ENCODE measurements around the gene SFXN4. TPM values are rescaled to one million over a fixed set of nuclear protein-coding genes. Genes with fewer than 3 reads are reported as not detected.

Gene SFXN4
- total and polyA plus RNA-seq, 2 of the 13 experiments (the other 11 are each of a cell fraction or from before 2014, with no cell fraction given): 47.7 to 64.9 TPM

- TF ChIP-seq KDM4B (CRISPR knock-in tag; IDR thresholded peaks at IDR 0.05) (no peak), SP1 (IDR thresholded peaks at IDR 0.05) (no peak), SP1 (CRISPR knock-in tag; IDR thresholded peaks at IDR 0.05) (no peak), TIGD3 (CRISPR knock-in tag; IDR thresholded peaks at IDR 0.05; ENCODE audit: borderline replicate concordance) (no peak), ZBTB10 (CRISPR knock-in tag; IDR thresholded peaks at IDR 0.05; ENCODE audit: borderline replicate concordance) (no peak), ZNF460 (CRISPR knock-in tag; IDR thresholded peaks at IDR 0.05; ENCODE audit: borderline replicate concordance) (peak; percentile 18; the same call in 1 of the 2 replicates), MAFG (CRISPR knock-in tag; IDR thresholded peaks at IDR 0.05) (peak; percentile 85), ZMYM3 (CRISPR knock-in tag; IDR thresholded peaks at IDR 0.05) (peak; percentile 78; the same call in 1 of the 2 replicates), MTA3 (CRISPR knock-in tag; IDR thresholded peaks at IDR 0.05) (no peak), ZNF567 (CRISPR knock-in tag; IDR thresholded peaks at IDR 0.05; ENCODE audit: borderline replicate concordance) (no peak), CHCHD3 (CRISPR knock-in tag; IDR thresholded peaks at IDR 0.05) (no peak), HNF4G (IDR thresholded peaks at IDR 0.05; ENCODE audit: borderline replicate concordance, low read depth, low read length) (peak; percentile 94), HNF4G (CRISPR knock-in tag; IDR thresholded peaks at IDR 0.05; ENCODE audit: borderline replicate concordance, low read depth) (peak; percentile 67; the same call in 1 of the 2 replicates), MYNN (CRISPR knock-in tag; IDR thresholded peaks at IDR 0.05; ENCODE audit: low read depth) (peak; percentile 40; the same call in 1 of the 2 replicates), ZNF550 (CRISPR knock-in tag; IDR thresholded peaks at IDR 0.05; ENCODE audit: borderline replicate concordance) (no peak), ZNF431 (CRISPR knock-in tag; IDR thresholded peaks at IDR 0.05; ENCODE audit: borderline replicate concordance, low read depth) (peak; percentile 77; the same call in 1 of the 2 replicates), ZNF180 (CRISPR knock-in tag; IDR thresholded peaks at IDR 0.05; ENCODE audit: borderline replicate concordance, low read depth) (no peak), ZNF790 (CRISPR knock-in tag; IDR thresholded peaks at IDR 0.05; ENCODE audit: borderline replicate concordance) (no peak), SNAPC5 (CRISPR knock-in tag; IDR thresholded peaks at IDR 0.05; ENCODE audit: borderline replicate concordance) (no peak), ZNF512B (CRISPR knock-in tag; IDR thresholded peaks at IDR 0.05; ENCODE audit: borderline replicate concordance) (no peak), GPN1 (CRISPR knock-in tag; IDR thresholded peaks at IDR 0.05; ENCODE audit: borderline replicate concordance) (no peak), IRX3 (CRISPR knock-in tag; IDR thresholded peaks at IDR 0.05; ENCODE audit: borderline replicate concordance, low read depth) (no peak), ZIK1 (CRISPR knock-in tag; IDR thresholded peaks at IDR 0.05; ENCODE audit: borderline replicate concordance, low read depth) (no peak)
Observed at GRCh38 chr10:119120413-119120867, 45.1 kb downstream of the SFXN4 start (continued).
